GM12874 (cell line): Measurements from ENCODE around the gene MSL3.

Experiments used
- CTCF ChIP-seq: IDR thresholded peaks from 2 replicates; pipeline ENCODE4 v1.5.1; 2011; ENCODE audit warnings: low read depth, mild to moderate bottlenecking, control low read depth, low read length, moderate library complexity; ENCODE audit not compliant: insufficient read depth

MSL3 gene

GRCh38 chrX:11755724-11756123 lies 2.3 kb upstream of the MSL3 start:
- no peak for TF ChIP-seq CTCF

- no peak for TF ChIP-seq CTCF
Observed at GRCh38 chrX:11756354-11757318, 1.4 kb upstream of the MSL3 start.

GRCh38 chrX:11757397-11757718 lies 679 bp upstream of the MSL3 start:
- TF ChIP-seq CTCF = no peak

GRCh38 chrX:11758400-11759171 lies 549 bp downstream of the MSL3 start:
- TF ChIP-seq CTCF = peak; percentile 73

- TF ChIP-seq CTCF = no peak
Observed at GRCh38 chrX:11759172-11759460, 1.1 kb downstream of the MSL3 start.

- TF ChIP-seq CTCF = no peak
Observed at GRCh38 chrX:11759461-11760311, 1.6 kb downstream of the MSL3 start.

- TF ChIP-seq CTCF = no peak
Observed at GRCh38 chrX:11760958-11761357, 2.9 kb downstream of the MSL3 start.
